Measurements from ENCODE around the gene MSANTD1. TPM values are rescaled to one million over a fixed set of nuclear protein-coding genes. Genes with fewer than 3 reads are reported as not detected.

MSANTD1 gene
- total RNA-seq, 1 experiment from 2014 or later, result 1.4 TPM

DNA sequence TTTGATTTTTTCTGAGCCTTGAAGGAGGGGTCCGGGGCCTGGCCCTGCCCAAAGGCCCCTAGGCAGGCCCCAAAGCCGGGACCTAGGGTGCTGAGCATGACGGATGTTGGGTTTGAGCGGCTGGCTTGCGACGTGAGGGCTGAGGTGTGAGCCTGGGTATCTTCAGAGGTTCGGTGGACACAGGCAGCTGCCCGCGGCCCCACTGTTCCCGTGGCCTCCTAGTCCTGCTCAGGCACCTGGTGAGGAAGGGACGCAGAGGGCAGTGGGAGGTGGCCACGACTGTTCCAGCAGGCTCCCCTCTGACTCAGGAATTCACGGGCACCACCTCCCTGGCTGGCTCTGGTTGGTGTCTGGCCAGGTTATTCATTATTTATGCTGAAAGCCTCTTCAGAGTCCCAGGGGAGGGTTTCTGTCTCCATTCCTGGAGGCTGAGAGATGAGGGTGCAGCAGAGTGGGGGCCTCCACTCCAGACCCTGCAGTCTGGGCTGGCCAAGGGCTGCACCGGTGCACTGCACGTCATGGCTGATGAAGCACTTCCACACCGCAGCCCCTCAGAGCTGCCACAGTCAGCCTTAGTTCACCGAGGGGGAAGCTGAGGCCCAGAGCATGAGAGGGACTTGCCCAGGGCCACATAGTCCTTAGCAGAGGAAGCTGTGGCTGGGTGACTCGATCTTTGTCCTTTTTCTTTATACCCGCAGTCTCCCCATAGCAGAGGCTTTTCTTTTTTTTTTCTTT lies 2.2 kb downstream of the MSANTD1 start:
- Mint-ChIP-seq H3K27ac (ENCODE audit: unreplicated experiment) (no peak overlapping the region), H3K4me1 (ENCODE audit: low read depth, unreplicated experiment) (no peaks in the 10 kb centered on the region), H3K9me3 (ENCODE audit: low read depth, unreplicated experiment) (no peaks in the 10 kb centered on the region), H3K36me3 (ENCODE audit: insufficient read depth, unreplicated experiment) (peaks cover 5% of the 10 kb centered on the region), H3K27me3 (ENCODE audit: unreplicated experiment) (no peaks in the 10 kb centered on the region), H3K4me3 (ENCODE audit: low read depth, unreplicated experiment) (no peak overlapping the region)
- BruUV-seq (replicated peaks), result no TSS peak
- TF ChIP-seq, protein P1, sequence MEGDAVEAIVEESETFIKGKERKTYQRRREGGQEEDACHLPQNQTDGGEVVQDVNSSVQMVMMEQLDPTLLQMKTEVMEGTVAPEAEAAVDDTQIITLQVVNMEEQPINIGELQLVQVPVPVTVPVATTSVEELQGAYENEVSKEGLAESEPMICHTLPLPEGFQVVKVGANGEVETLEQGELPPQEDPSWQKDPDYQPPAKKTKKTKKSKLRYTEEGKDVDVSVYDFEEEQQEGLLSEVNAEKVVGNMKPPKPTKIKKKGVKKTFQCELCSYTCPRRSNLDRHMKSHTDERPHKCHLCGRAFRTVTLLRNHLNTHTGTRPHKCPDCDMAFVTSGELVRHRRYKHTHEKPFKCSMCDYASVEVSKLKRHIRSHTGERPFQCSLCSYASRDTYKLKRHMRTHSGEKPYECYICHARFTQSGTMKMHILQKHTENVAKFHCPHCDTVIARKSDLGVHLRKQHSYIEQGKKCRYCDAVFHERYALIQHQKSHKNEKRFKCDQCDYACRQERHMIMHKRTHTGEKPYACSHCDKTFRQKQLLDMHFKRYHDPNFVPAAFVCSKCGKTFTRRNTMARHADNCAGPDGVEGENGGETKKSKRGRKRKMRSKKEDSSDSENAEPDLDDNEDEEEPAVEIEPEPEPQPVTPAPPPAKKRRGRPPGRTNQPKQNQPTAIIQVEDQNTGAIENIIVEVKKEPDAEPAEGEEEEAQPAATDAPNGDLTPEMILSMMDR (IDR thresholded peaks at IDR 0.05; ENCODE audit: unreplicated experiment), result no peak
- DNase-seq, result no peak
- CTCF ChIA-PET, result interaction anchor here (0.6 kb wide), 1 partner anchor 30 kb away, joined by 3 read pairs; no protein-coding TSS in a partner anchor
- intact Hi-C loops (cut with micrococcal nuclease; ENCODE audit: unreplicated experiment), result no loop called here

DNA sequence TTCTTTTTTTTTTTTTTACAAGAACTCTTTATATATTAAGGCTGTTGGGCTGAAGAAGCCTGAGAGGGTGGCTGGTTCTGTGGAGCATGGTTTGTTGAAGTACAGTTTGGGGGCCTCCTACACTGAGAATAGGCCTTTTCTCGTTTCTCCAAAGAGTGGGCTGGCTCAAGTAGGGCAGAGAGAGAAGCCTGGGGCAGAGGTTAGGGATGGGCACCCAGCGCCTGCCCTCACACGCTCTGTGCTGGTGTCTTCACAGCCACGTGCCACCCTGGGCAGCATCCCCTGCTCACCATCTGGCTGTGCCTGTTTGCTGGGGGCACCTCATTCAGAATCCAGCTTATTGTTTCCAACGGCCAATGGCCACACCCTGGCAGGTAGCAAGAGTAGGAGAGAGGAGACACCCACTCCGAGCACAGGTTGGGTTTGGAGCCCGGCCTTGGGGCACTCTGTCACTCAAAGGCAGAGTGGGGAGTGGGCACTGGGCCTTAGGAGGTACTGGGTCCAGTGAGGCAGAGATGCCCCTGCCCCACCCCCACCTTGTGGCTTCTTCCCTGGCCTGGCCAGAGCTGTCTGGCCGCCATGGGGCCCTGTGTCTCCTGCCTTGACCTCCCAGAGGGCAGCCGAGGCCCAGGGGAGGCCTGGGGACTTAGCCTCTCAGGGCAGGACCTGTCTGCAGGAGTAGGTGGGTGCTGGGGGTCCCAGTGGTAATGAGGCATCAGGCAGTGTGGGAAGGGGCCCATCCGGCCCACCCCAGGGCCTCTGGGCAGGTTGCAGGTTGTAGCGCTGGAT lies 2.9 kb downstream of the MSANTD1 start:
- Mint-ChIP-seq H3K9me3 (ENCODE audit: low read depth, unreplicated experiment) (no peaks in the 10 kb centered on the region), H3K27me3 (ENCODE audit: unreplicated experiment) (no peaks in the 10 kb centered on the region), H3K4me1 (ENCODE audit: low read depth, unreplicated experiment) (no peaks in the 10 kb centered on the region), H3K36me3 (ENCODE audit: insufficient read depth, unreplicated experiment) (peaks cover 5% of the 10 kb centered on the region), H3K27ac (ENCODE audit: unreplicated experiment) (no peak overlapping the region), H3K4me3 (ENCODE audit: low read depth, unreplicated experiment) (no peak overlapping the region)
- CTCF ChIA-PET, result interaction anchor here (0.6 kb wide), 1 partner anchor 29 kb away, joined by 3 read pairs; no protein-coding TSS in a partner anchor
- DNase-seq, result no peak
- TF ChIP-seq, protein P1 (IDR thresholded peaks at IDR 0.05; ENCODE audit: unreplicated experiment), result no peak
- BruUV-seq (replicated peaks), result no TSS peak
- intact Hi-C loops (cut with micrococcal nuclease; ENCODE audit: unreplicated experiment), result no loop called here

DNA sequence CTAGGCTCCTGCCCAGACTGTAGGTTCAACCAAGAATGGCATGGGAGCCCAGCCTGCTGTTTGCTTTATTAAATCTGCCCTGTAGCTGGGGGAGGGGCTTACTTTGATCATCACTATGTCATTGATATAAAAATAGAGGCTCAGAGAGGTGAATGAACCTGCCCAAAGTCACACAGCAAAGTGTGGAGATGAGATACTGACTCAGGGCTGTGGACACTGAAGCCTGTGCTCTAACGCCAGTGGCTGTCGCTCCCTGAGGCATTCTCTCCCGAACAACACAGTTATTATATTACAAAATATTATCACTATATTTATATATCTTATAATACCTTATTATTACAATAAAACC lies 3.5 kb downstream of the MSANTD1 start:
- TF ChIP-seq, protein P1 (IDR thresholded peaks at IDR 0.05; ENCODE audit: unreplicated experiment), result no peak
- H3K4me3 Mint-ChIP-seq (ENCODE audit: low read depth, unreplicated experiment), result no peak overlapping the region
- no peaks in the 10 kb centered on the region for H3K9me3 Mint-ChIP-seq (ENCODE audit: low read depth, unreplicated experiment)
- peaks cover 5% of the 10 kb centered on the region for H3K36me3 Mint-ChIP-seq (ENCODE audit: insufficient read depth, unreplicated experiment)
- H3K27me3 Mint-ChIP-seq (ENCODE audit: unreplicated experiment), result no peaks in the 10 kb centered on the region
- no peak for DNase-seq
- no TSS peak for BruUV-seq (replicated peaks)
- CTCF ChIA-PET, result no interaction called here
- intact Hi-C loops (cut with micrococcal nuclease; ENCODE audit: unreplicated experiment), result no loop called here
- H3K4me1 Mint-ChIP-seq (ENCODE audit: low read depth, unreplicated experiment), result no peaks in the 10 kb centered on the region
- H3K27ac Mint-ChIP-seq (ENCODE audit: unreplicated experiment), result no peak overlapping the region

DNA sequence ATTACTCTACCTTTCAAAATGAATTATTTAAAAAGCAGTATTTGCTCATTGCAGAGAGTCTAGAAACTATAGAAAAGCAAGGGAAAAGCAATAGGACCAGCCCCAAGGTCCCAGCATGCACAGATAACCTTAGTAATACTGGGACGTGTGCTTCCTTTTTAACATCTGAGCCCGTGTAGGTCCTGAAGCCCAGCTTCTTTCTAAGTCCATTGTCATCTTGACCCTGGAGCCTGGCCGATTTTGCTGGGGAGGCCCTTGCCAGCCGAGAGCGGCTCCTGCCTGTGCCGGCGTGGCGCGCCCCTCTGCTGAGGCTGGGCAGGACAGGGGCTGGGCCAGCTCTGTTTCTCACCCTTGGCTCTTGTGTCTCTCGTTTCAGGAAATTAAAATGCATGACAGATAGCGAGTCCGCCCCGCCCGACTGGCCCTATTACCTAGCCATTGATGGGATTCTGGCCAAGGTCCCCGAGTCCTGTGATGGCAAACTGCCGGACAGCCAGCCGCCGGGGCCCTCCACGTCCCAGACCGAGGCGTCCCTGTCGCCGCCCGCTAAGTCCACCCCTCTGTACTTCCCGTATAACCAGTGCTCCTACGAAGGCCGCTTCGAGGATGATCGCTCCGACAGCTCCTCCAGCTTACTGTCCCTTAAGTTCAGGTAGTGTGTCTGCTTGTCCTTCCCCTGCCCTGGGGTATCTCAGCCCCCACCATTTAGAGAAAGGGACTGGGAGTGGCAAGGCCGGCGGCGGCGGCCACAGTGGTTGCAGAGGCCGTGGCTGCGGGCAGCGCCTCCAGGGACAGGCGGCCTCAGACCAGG lies 4.1 kb downstream of the MSANTD1 start:
- CTCF ChIA-PET, result no interaction called here
- H3K9me3 Mint-ChIP-seq (ENCODE audit: low read depth, unreplicated experiment), result no peaks in the 10 kb centered on the region
- H3K4me1 Mint-ChIP-seq (ENCODE audit: low read depth, unreplicated experiment), result no peaks in the 10 kb centered on the region
- H3K27ac Mint-ChIP-seq (ENCODE audit: unreplicated experiment), result no peak overlapping the region
- no TSS peak for BruUV-seq (replicated peaks)
- H3K36me3 Mint-ChIP-seq (ENCODE audit: insufficient read depth, unreplicated experiment), result peaks cover 5% of the 10 kb centered on the region
- no peaks in the 10 kb centered on the region for H3K27me3 Mint-ChIP-seq (ENCODE audit: unreplicated experiment)
- intact Hi-C loops (cut with micrococcal nuclease; ENCODE audit: unreplicated experiment), result no loop called here
- TF ChIP-seq, protein P1 (IDR thresholded peaks at IDR 0.05; ENCODE audit: unreplicated experiment), result no peak
- H3K4me3 Mint-ChIP-seq (ENCODE audit: low read depth, unreplicated experiment), result no peak overlapping the region
- no peak for DNase-seq

All from Calu3 (cell line).